AG04449 (cell line): ENCODE measurements around the gene HSPB1.
"Not testable (repeated sequence)": the region's sequence is repeated elsewhere in the genome, so short reads cannot be mapped to it uniquely, and the experiment has no call there.

Source experiments
- CTCF ChIA-PET: fragments of 350-600 bp; formaldehyde crosslinking; extraction: SDS; loops from one replicate; lab custom pipeline; 2021; ENCODE audit warnings: antibody characterized with exemption; lab: Yijun Ruan, JAX
- POLR2A ChIA-PET: fragments of 400-600, 350-600 bp; formaldehyde crosslinking; extraction: SDS; loops from one replicate; lab custom pipeline; 2020; ENCODE audit warnings: antibody characterized with exemption, inconsistent platforms; lab: Yijun Ruan, JAX
- DNase-seq: peaks from one replicate; pipeline ENCODE4 v3.0.0-alpha.2; 2010; ENCODE audit warnings: low read depth, low spot score
- H3K4me3 ChIP-seq: 2 replicates; pipeline ENCODE4 v1.5.1; 2011; ENCODE audit warnings: low read depth, mild to moderate bottlenecking, control low read depth, low read length
- CTCF ChIP-seq: IDR thresholded peaks from one replicate; pipeline ENCODE4 v1.5.1; 2011; ENCODE audit warnings: mild to moderate bottlenecking, moderate library complexity, low read length, control low read depth, inconsistent platforms; ENCODE audit not compliant: insufficient read depth; ENCODE audit errors: missing control alignments

The HSPB1 gene

GRCh38 chr7:76268376-76268775 is 34.1 kb upstream of the HSPB1 start:
- ChIA-PET POLR2A (no interaction called here), CTCF (interaction anchor here (1.0 kb wide), 3 partner anchors 10 to 46 kb away, joined by 3 to 4 read pairs (median 3); no protein-coding TSS in a partner anchor)
- DNase-seq, result no peak
- H3K4me3 ChIP-seq, result peak overlapping the region; percentile 1; the same call in 1 of the 2 replicates
- TF ChIP-seq CTCF, result no peak

GRCh38 chr7:76269895-76270294 is 32.6 kb upstream of the HSPB1 start:
- POLR2A ChIA-PET, result interaction anchor here (1.2 kb wide), 1 partner anchor 21 kb away, joined by 4 read pairs; no protein-coding TSS in a partner anchor
- CTCF ChIA-PET, result interaction anchor here (0.7 to 2.3 kb wide), 4 partner anchors 9 to 91 kb away, joined by 4 to 10 read pairs (median 8); no protein-coding TSS in a partner anchor
- no peak for TF ChIP-seq CTCF
- no peak for DNase-seq
- no peak overlapping the region for H3K4me3 ChIP-seq

- CTCF ChIA-PET, result interaction anchor here (0.8 to 2.3 kb wide), 3 partner anchors 8 to 20 kb away, joined by 3 to 10 read pairs (median 8); no protein-coding TSS in a partner anchor
- H3K4me3 ChIP-seq, POLR2A ChIA-PET, DNase-seq: not testable (repeated sequence)
Observed at GRCh38 chr7:76271384-76271783, 31.1 kb upstream of the HSPB1 start.

- no peak for DNase-seq
- H3K4me3 ChIP-seq, result no peak overlapping the region
- ChIA-PET POLR2A (no interaction called here), CTCF (no interaction called here)
- TF ChIP-seq CTCF, result no peak
Observed at GRCh38 chr7:76272142-76272541, 30.3 kb upstream of the HSPB1 start.

GRCh38 chr7:76272851-76273497 is 29.5 kb upstream of the HSPB1 start:
- POLR2A ChIA-PET, result no interaction called here
- TF ChIP-seq CTCF, result no peak
- no peak for DNase-seq
- H3K4me3 ChIP-seq, result no peak overlapping the region
- CTCF ChIA-PET, result interaction anchor here (1.3 to 2.6 kb wide), 2 partner anchors 8 to 11 kb away, joined by 3 to 13 read pairs; no protein-coding TSS in a partner anchor

- DNase-seq, result no peak
- no peak for TF ChIP-seq CTCF
- POLR2A ChIA-PET, result no interaction called here
- CTCF ChIA-PET, result interaction anchor here (1.1 to 2.6 kb wide), 4 partner anchors 9 to 41 kb away, joined by 3 to 13 read pairs (median 4); no protein-coding TSS in a partner anchor
- no peak overlapping the region for H3K4me3 ChIP-seq
Observed at GRCh38 chr7:76273503-76273902, 29.0 kb upstream of the HSPB1 start.
